PC-9 (cell line): ENCODE data around the gene ELL2. TPM values are rescaled to one million over a fixed set of nuclear protein-coding genes. Genes with fewer than 3 reads are reported as not detected.
A peak's percentile ranks its signal among the peaks of the same experiment; 100 is the strongest.

Experiments used
- BruUV-seq: library from RNA; stranded (reverse); fragments of 400-500 nt; replicated peaks from 2 replicates; lab custom pipeline; 2021; lab: Mats Ljungman, UMichigan
- CTCF ChIA-PET: fragments of 300-600 bp; sonication (Branson Sonifier 250); formaldehyde crosslinking; loops from one replicate; lab custom pipeline; 2022; ENCODE audit warnings: antibody characterized with exemption; lab: Charles Lee
- POLR2A ChIA-PET: fragments of 300-600 bp; sonication (Branson Sonifier 250); formaldehyde crosslinking; loops from one replicate; lab custom pipeline; 2022; ENCODE audit warnings: antibody characterized with exemption; ENCODE audit not compliant: unreplicated experiment; lab: Charles Lee
- DNase-seq, 2 experiments: peaks; one replicate each; pipeline versions ENCODE4 v3.0.0 to v3.0.0-alpha.2; 2015 to 2022; ENCODE audit warnings: mixed read lengths in 1 of 2
- H2AFZ ChIP-seq: fragments of 200-600 bp; sonication (generic); 2 replicates; pipeline ENCODE4 v1.8.1; 2017; ENCODE audit warnings: antibody characterized with exemption
- H3F3A ChIP-seq: fragments of 200-600 bp; sonication (generic); 2 replicates; pipeline ENCODE4 v1.8.1; 2017; ENCODE audit warnings: antibody characterized with exemption, mild to moderate bottlenecking, low read depth; ENCODE audit not compliant: insufficient read depth
- H3K27ac ChIP-seq: fragments of 200-600 bp; sonication (generic); 2 replicates; pipeline ENCODE4 v1.6.1; 2016; ENCODE audit warnings: mixed run types
- H3K27me3 ChIP-seq: fragments of 200-600 bp; sonication (generic); 2 replicates; pipeline ENCODE4 v1.6.1; 2016; ENCODE audit warnings: low read depth, mixed run types; ENCODE audit not compliant: insufficient read depth
- H3K36me3 ChIP-seq: fragments of 200-600 bp; sonication (generic); 2 replicates; pipeline ENCODE4 v1.6.1; 2016; ENCODE audit warnings: low read depth, mixed run types
- H3K4me1 ChIP-seq: fragments of 200-600 bp; sonication (generic); replicated peaks from 2 replicates; pipeline ENCODE4 v1.6.1; 2016; ENCODE audit warnings: mixed run types; ENCODE audit not compliant: insufficient read depth
- H3K4me2 ChIP-seq: fragments of 200-600 bp; sonication (generic); 2 replicates; pipeline ENCODE4 v1.6.1; 2017; ENCODE audit warnings: mixed run types
- H3K4me3 ChIP-seq: fragments of 200-600 bp; sonication (generic); 2 replicates; pipeline ENCODE4 v1.6.1; 2016; ENCODE audit warnings: mixed run types
- H3K79me2 ChIP-seq: fragments of 200-600 bp; sonication (generic); 2 replicates; pipeline ENCODE4 v1.6.1; 2017; ENCODE audit warnings: low read depth, mixed run types
- H3K9me2 ChIP-seq: fragments of 200-600 bp; sonication (generic); 2 replicates; pipeline ENCODE4 v1.8.1; 2017; ENCODE audit warnings: mild to moderate bottlenecking; ENCODE audit not compliant: insufficient read depth
- H3K9me3 ChIP-seq: fragments of 200-600 bp; sonication (generic); 2 replicates; pipeline ENCODE4 v1.8.1; 2016; ENCODE audit warnings: low read depth; ENCODE audit not compliant: insufficient read depth
- H4K20me1 ChIP-seq: fragments of 200-600 bp; sonication (generic); 2 replicates; pipeline ENCODE4 v1.8.1; 2017; ENCODE audit not compliant: insufficient read depth
- CTCF ChIP-seq: fragments of 200-600 bp; sonication (generic); conservative IDR thresholded peaks from 2 replicates; pipeline ENCODE4 v1.6.1; 2017; ENCODE audit warnings: mixed run types, antibody characterized with exemption, mild to moderate bottlenecking, moderate library complexity
- EZH2 ChIP-seq: fragments of 200-600 bp; sonication (generic); IDR thresholded peaks from 2 replicates; pipeline ENCODE4 v1.8.0; 2017; ENCODE audit warnings: antibody characterized with exemption, low read depth
- intact Hi-C: fragments of 100-400 bp; cut with micrococcal nuclease; formaldehyde crosslinking; loops from one replicate; pipeline ENCODE4 v1.10.0; 2022; ENCODE audit not compliant: unreplicated experiment
- total RNA-seq: library from RNA; stranded (reverse); gene quantifications from 2 replicates; pipeline ENCODE4 v1.2.3, GENCODE V29; 2021

The ELL2 gene
- total RNA-seq, 1 experiment from 2014 or later, result 25.5 TPM

DNA sequence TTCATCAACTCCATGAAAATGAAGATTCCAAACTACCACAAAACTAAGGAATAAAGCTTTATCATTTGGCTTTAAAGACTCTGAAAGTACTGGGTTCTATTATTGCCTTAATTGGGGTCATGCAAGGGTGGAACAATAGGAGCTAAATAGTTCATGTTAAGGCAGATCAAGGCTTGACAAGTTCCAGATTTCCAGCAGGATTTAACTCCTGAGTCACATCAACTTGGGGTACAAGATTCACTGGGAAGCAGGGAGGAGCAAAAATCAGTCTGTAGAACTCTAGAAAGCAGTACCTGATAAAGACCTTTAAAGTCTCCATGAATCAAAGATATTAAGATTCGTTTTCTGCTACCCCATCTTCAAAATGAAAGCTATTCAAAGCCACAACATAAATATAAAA is 97.2 kb downstream of the ELL2 start:
- Histone ChIP-seq H2AFZ (no peak overlapping the region), H3F3A (peaks cover 38% of the 10 kb centered on the region), H3K36me3 (no peaks in the 10 kb centered on the region), H4K20me1 (no peaks in the 10 kb centered on the region), H3K4me3 (no peak overlapping the region), H3K9me3 (no peaks in the 10 kb centered on the region), H3K9me2 (no peaks in the 10 kb centered on the region), H3K27ac (no peak overlapping the region), H3K4me2 (no peak overlapping the region), H3K4me1 (peaks cover 42% of the 10 kb centered on the region), H3K79me2 (no peaks in the 10 kb centered on the region), H3K27me3 (no peaks in the 10 kb centered on the region)
- POLR2A ChIA-PET, result no interaction called here
- TF ChIP-seq CTCF (no peak), EZH2 (no peak)
- no TSS peak for BruUV-seq
- CTCF ChIA-PET, result interaction anchor here (0.6 kb wide), 1 partner anchor 165 kb away, joined by 3 read pairs; no protein-coding TSS in a partner anchor
- intact Hi-C loops, result loop anchor here (5.0 to 10.0 kb wide), 2 partner anchors 228 to 360 kb away; no protein-coding TSS in a partner anchor
- no peak for DNase-seq

DNA sequence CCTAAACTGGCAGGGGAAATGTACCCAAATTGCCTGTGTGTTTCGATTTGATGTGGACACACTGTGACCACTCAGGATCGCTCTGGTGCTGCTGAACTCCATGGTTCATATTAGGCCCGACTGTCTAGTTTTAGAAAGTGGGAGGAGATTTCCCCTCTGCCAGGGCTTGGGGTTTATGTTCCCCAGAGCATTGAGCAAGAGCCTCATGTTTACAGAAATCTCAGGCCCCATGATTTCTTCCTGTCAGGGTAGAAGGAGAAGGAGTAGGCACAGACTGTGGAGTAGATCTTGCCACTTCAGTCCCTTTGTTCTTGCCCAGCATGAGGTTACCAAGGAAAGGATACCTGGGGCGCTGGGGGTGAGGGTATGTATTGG is 98.3 kb downstream of the ELL2 start:
- H3K9me2 ChIP-seq, result no peaks in the 10 kb centered on the region
- H3K79me2 ChIP-seq, result no peaks in the 10 kb centered on the region
- ChIA-PET CTCF (no interaction called here), POLR2A (no interaction called here)
- no TSS peak for BruUV-seq
- intact Hi-C loops, result loop anchor here (5.0 to 10.0 kb wide), 2 partner anchors 229 to 361 kb away; no protein-coding TSS in a partner anchor
- H3K4me3 ChIP-seq, result no peak overlapping the region
- no peaks in the 10 kb centered on the region for H4K20me1 ChIP-seq
- peak overlapping the region; percentile 70; the same call in 1 of the 2 replicates for H3K4me2 ChIP-seq
- peak overlapping the region; percentile 95 for H3K27ac ChIP-seq
- no peak for DNase-seq
- no peaks in the 10 kb centered on the region for H3K9me3 ChIP-seq
- no peak for TF ChIP-seq EZH2
- no peak for TF ChIP-seq CTCF
- H3K4me1 ChIP-seq, result peaks cover 50% of the 10 kb centered on the region
- H3K27me3 ChIP-seq, result no peaks in the 10 kb centered on the region
- peaks cover 49% of the 10 kb centered on the region for H3F3A ChIP-seq
- no peaks in the 10 kb centered on the region for H3K36me3 ChIP-seq
- H2AFZ ChIP-seq, result peak overlapping the region; percentile 65; the same call in 1 of the 2 replicates

DNA sequence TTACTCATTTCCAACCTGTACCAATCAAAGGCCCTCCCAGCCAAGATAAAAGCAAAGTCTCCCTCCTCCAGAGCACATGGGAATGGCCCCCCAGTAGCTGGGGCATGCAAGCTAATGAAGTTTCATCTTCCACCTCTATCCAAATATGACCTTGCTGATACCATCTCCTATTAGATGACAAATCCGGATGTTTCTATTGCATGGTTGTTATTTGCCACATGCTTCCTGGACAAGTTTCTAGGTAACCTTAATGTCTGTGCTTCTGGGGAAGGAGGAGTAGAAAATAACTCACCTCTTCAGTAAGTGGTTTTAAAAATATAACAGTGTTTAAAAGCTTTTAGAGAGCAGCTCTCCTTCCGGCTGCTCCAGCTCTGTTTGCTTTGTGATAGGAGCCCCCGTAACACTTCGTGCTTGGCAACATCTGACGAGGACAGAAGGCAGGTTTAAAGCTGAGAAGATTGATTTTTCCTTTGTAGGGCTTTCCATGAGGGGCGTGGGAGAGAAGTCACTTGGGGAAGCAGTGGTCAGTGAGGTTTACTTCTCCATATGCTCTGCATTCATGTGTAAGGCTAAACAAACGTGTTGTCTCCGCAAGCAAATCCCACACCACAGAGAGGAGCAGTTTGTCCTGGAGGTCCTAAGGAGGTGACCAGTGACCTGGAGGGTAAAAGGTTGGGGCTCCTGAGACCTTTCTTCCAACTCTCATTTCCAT is 98.8 kb downstream of the ELL2 start:
- no peaks in the 10 kb centered on the region for H3K36me3 ChIP-seq
- H3K9me3 ChIP-seq, result no peaks in the 10 kb centered on the region
- TF ChIP-seq CTCF (no peak), EZH2 (no peak)
- no peaks in the 10 kb centered on the region for H4K20me1 ChIP-seq
- BruUV-seq, result no TSS peak
- H3K27ac ChIP-seq, result peak overlapping the region; percentile 95
- peak overlapping the region; percentile 65; the same call in 1 of the 2 replicates for H2AFZ ChIP-seq
- H3K79me2 ChIP-seq, result no peaks in the 10 kb centered on the region
- no peaks in the 10 kb centered on the region for H3K9me2 ChIP-seq
- peaks cover 54% of the 10 kb centered on the region for H3F3A ChIP-seq
- intact Hi-C loops, result loop anchor here (5.0 to 10.0 kb wide), 2 partner anchors 229 to 362 kb away; no protein-coding TSS in a partner anchor
- CTCF ChIA-PET, result no interaction called here
- H3K27me3 ChIP-seq, result no peaks in the 10 kb centered on the region
- DNase-seq, result peak in 1 of 2 experiments; percentile 82
- peaks cover 55% of the 10 kb centered on the region for H3K4me1 ChIP-seq
- POLR2A ChIA-PET, result interaction anchor here (0.6 kb wide), 1 partner anchor 216 kb away, joined by 4 read pairs; no protein-coding TSS in a partner anchor
- peak overlapping the region; percentile 70 for H3K4me2 ChIP-seq
- H3K4me3 ChIP-seq, result no peak overlapping the region
